Vagina (tissue), 2 donors: ENCODE results near the gene SDCCAG8.

ENCODE experiments used
- CTCF ChIP-seq, 3 experiments: fragments of 450-650 bp in 2 of 3; fragments of 200-600 bp in 1 of 3; sonication (generic) in 1 of 3; IDR thresholded peaks; one replicate each; pipeline ENCODE4 v1.5.1; 2017 to 2019; ENCODE audit warnings: antibody characterized with exemption in 3 of 3, mild to moderate bottlenecking in 2 of 3, moderate library complexity in 2 of 3
- POLR2A ChIP-seq, 2 donors: fragments of 450-650 bp; IDR thresholded peaks; one replicate each; pipeline ENCODE4 v1.6.1; 2017; ENCODE audit warnings: antibody characterized with exemption in 2 of 2, mild to moderate bottlenecking in 2 of 2, moderate library complexity in 2 of 2

- TF ChIP-seq POLR2A (IDR thresholded peaks at IDR 0.05): no peak
- TF ChIP-seq CTCF (IDR thresholded peaks at IDR 0.05): no peak
Observed at GRCh38 chr1:243542739-243543415, 287.0 kb downstream of the SDCCAG8 start.
